CD14-positive monocyte (primary cell): ENCODE results near the gene MUS81. TPM values are rescaled to one million over a fixed set of nuclear protein-coding genes. Genes with fewer than 3 reads are reported as not detected.

ENCODE experiments used
- DNase-seq, 3 donors: peaks; one replicate each; pipeline ENCODE4 v3.0.0-alpha.2; 2011 to 2022
- H2AFZ ChIP-seq: 2 replicates; pipeline ENCODE4 v1.6.0; 2012; ENCODE audit warnings: mild to moderate bottlenecking, low read depth, low read length, inconsistent platforms; ENCODE audit not compliant: insufficient read depth, poor library complexity, severe bottlenecking
- H3K27ac ChIP-seq, 2 donors: 1 replicate in 1 of 2; 2 replicates in 1 of 2; pipeline ENCODE4 v1.5.1; 2012 to 2013; ENCODE audit warnings: low read length in 2 of 2, control low read depth in 1 of 2, inconsistent platforms in 1 of 2, low read depth in 1 of 2, mild to moderate bottlenecking in 1 of 2
- H3K27me3 ChIP-seq, 2 donors: one replicate each; pipeline versions ENCODE4 v1.6.0 to v1.6.1; 2011 to 2013; ENCODE audit warnings: low read length in 2 of 2; ENCODE audit not compliant: control insufficient read depth in 2 of 2, insufficient read depth in 2 of 2
- H3K36me3 ChIP-seq, 2 donors: replicated peaks in 1 of 2; 1 replicate in 1 of 2; 2 replicates in 1 of 2; pipeline versions ENCODE4 v1.5.1 to v1.6.1; 2012 to 2013; ENCODE audit warnings: low read length in 2 of 2, control low read depth in 1 of 2, inconsistent platforms in 1 of 2, mild to moderate bottlenecking in 1 of 2; ENCODE audit not compliant: insufficient read depth in 2 of 2, control insufficient read depth in 1 of 2
- H3K4me1 ChIP-seq, 2 donors: 1 replicate in 1 of 2; 2 replicates in 1 of 2; pipeline versions ENCODE4 v1.5.1 to v1.6.1; 2012 to 2013; ENCODE audit warnings: low read length in 2 of 2, control low read depth in 1 of 2, inconsistent platforms in 1 of 2, mild to moderate bottlenecking in 1 of 2, moderate library complexity in 1 of 2; ENCODE audit not compliant: insufficient read depth in 2 of 2, control insufficient read depth in 1 of 2
- H3K4me2 ChIP-seq: replicated peaks from 2 replicates; pipeline ENCODE3; 2012; ENCODE audit warnings: low read length, moderate library complexity, mild to moderate bottlenecking; ENCODE audit not compliant: poor library complexity, severe bottlenecking; ENCODE audit errors: extremely low read depth
- H3K4me3 ChIP-seq, 3 experiments: fragments of 200-600 bp in 1 of 3; sonication (generic) in 1 of 3; replicated peaks in 1 of 3; 1 replicate in 2 of 3; 2 replicates in 1 of 3; pipeline ENCODE4 v1.5.1; 2011 to 2013; ENCODE audit warnings: low read length in 3 of 3, mild to moderate bottlenecking in 3 of 3, control low read depth in 2 of 3, low read depth in 2 of 3, inconsistent platforms in 1 of 3, moderate library complexity in 1 of 3
- H3K79me2 ChIP-seq: 2 replicates; pipeline ENCODE4 v1.6.0; 2012; ENCODE audit warnings: mild to moderate bottlenecking, control low read depth, inconsistent platforms, low read length, moderate library complexity; ENCODE audit not compliant: insufficient read depth
- H3K9ac ChIP-seq: 2 replicates; pipeline ENCODE4 v1.6.0; 2017; ENCODE audit warnings: low read length, mild to moderate bottlenecking; ENCODE audit not compliant: insufficient read depth, poor library complexity, severe bottlenecking
- H3K9me3 ChIP-seq, 2 donors: replicated peaks in 1 of 2; 1 replicate in 1 of 2; 2 replicates in 1 of 2; pipeline versions ENCODE4 v1.5.1 to v1.6.1; 2012 to 2013; ENCODE audit warnings: low read length in 2 of 2, control low read depth in 1 of 2; ENCODE audit not compliant: control insufficient read depth in 1 of 2, insufficient read depth in 1 of 2
- H4K20me1 ChIP-seq: 2 replicates; pipeline ENCODE4 v1.6.0; 2012; ENCODE audit warnings: mild to moderate bottlenecking, low read length, control low read depth, moderate library complexity; ENCODE audit not compliant: insufficient read depth
- H3K27ac Mint-ChIP-seq, 7 donors: one replicate each; pipeline ENCODE4 v1.8.0; 2020; ENCODE audit warnings: mild to moderate bottlenecking in 7 of 7, mixed read lengths in 7 of 7, moderate library complexity in 6 of 7, inconsistent platforms in 2 of 7
- H3K27me3 Mint-ChIP-seq, 3 donors: one replicate each; pipeline ENCODE4 v1.8.0; 2021 to 2022; ENCODE audit warnings: low read depth in 3 of 3, mild to moderate bottlenecking in 3 of 3, mixed read lengths in 3 of 3, moderate library complexity in 3 of 3, inconsistent platforms in 1 of 3
- H3K36me3 Mint-ChIP-seq, 2 donors: one replicate each; pipeline ENCODE4 v1.8.0; 2020; ENCODE audit warnings: mixed read lengths in 2 of 2, inconsistent platforms in 1 of 2, mild to moderate bottlenecking in 1 of 2
- H3K4me1 Mint-ChIP-seq: one replicate; pipeline ENCODE4 v1.8.0; 2020; ENCODE audit warnings: mild to moderate bottlenecking, mixed read lengths
- H3K4me3 Mint-ChIP-seq, 2 donors: one replicate each; pipeline ENCODE4 v1.8.0; 2020; ENCODE audit warnings: mild to moderate bottlenecking in 2 of 2, mixed read lengths in 2 of 2, moderate library complexity in 1 of 2
- H3K9me3 Mint-ChIP-seq, 7 donors: one replicate each; pipeline ENCODE4 v1.8.0; 2020 to 2022; ENCODE audit warnings: mixed read lengths in 7 of 7, mild to moderate bottlenecking in 6 of 7, moderate library complexity in 6 of 7, inconsistent platforms in 2 of 7
- CTCF ChIP-seq: fragments of 200-600 bp; IDR thresholded peaks from one replicate; pipeline ENCODE4 v1.8.0; 2022; ENCODE audit warnings: antibody characterized with exemption, mild to moderate bottlenecking
- whole genome bisulfite sequencing: methylation state at CpG from one replicate; pipeline ENCODE4 v1.1.5; 2013; ENCODE audit warnings: missing lambda C conversion rate; ENCODE audit not compliant: insufficient coverage; 5-methylcytosine and 5-hydroxymethylcytosine counted together
- intact Hi-C, 2 donors: fragments of 100-400 bp; cut with micrococcal nuclease; formaldehyde crosslinking; loops; one replicate each; pipeline versions ENCODE4 v1.15.0 to v1.15.1; 2023
- polyA plus RNA-seq, 3 donors: library from polyadenylated mRNA; depleted of rRNA in 1 of 3; unstranded in 2 of 3; stranded (reverse) in 1 of 3; fragments of 300-500 nt in 2 of 3; fragments of >200 nt in 1 of 3; fragmentation: Illumina TruSeq in 2 of 3; gene quantifications; 1 replicate in 2 of 3; 2 replicates in 1 of 3; pipeline ENCODE4 v1.2.3, GENCODE V29; 2012 to 2021

MUS81 gene
- polyA plus RNA-seq, 3 donors: 15.0 to 87.5 (median 16.4) TPM

- peaks cover 10% of the 10 kb centered on the region for H4K20me1 ChIP-seq
- H3K36me3 Mint-ChIP-seq: peaks cover 6 to 8% of the 10 kb centered on the region in 2 donors
- peaks cover 0 to 6% (median 4%) of the 10 kb centered on the region in 3 donors for H3K27me3 Mint-ChIP-seq
- H3K4me3 Mint-ChIP-seq: no peak overlapping the region
- no peaks in the 10 kb centered on the region for H3K9me3 Mint-ChIP-seq
- H3K27ac Mint-ChIP-seq: peak overlapping the region in 1 of 7 donors; percentile 77
- no peak overlapping the region for H3K27ac ChIP-seq
- DNase-seq: peak in 1 of 3 donors; percentile 76
- H3K27me3 ChIP-seq: no peaks in the 10 kb centered on the region
- peaks cover 12% of the 10 kb centered on the region for H3K79me2 ChIP-seq
- H2AFZ ChIP-seq: no peak overlapping the region
- H3K4me2 ChIP-seq: no peak overlapping the region
- no peak overlapping the region for H3K4me3 ChIP-seq
- H3K9me3 ChIP-seq: no peaks in the 10 kb centered on the region
- 88% methylated on average over 3 of the region's 4 CpGs for WGBS
- no peak for TF ChIP-seq CTCF
- peaks cover 44% of the 10 kb centered on the region for H3K4me1 Mint-ChIP-seq
- H3K36me3 ChIP-seq: no peaks in the 10 kb centered on the region
- intact Hi-C loops: no loop called here
- H3K4me1 ChIP-seq: peaks cover 44 to 48% of the 10 kb centered on the region in 2 donors
- H3K9ac ChIP-seq: no peak overlapping the region
Observed at GRCh38 chr11:65912845-65913244, 52.6 kb downstream of the MUS81 start.

DNA sequence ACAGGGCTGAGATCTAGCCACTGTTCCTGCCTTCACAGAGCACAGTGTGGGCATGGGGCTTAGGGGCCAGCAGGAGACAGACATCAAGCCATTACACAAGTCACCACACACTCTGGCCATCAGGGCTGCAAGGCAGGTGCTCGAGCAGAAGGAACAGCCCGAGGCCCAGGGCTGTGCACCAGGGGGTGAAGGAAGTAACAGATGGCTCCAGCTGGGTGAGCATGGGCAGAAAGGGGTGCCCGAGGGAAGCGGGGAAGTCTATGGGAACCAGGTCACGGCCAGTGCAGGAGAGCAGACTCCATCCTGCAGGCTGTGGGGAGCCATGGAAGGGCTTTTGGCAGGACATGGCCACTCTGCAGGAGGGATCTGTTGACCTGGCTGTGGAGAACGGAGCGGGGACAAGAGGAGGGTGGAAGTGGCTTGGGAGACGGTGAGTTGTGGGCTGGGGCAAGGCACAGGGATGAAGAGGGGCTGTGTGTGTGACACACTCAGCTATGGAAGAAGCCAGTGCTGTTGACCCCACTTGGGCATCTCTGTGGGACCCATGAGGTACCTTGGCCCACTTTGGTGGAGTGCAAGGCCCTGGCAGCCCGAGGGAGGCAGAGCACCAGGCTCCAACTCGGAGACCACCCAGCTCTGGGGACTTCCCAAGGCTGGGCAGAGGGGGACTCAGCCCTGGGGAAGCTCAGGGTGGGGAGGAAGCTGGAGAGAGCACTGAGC is 55.0 kb downstream of the MUS81 start:
- H3K27me3 Mint-ChIP-seq: peaks cover 0 to 2% (median under 1%) of the 10 kb centered on the region in 3 donors
- Histone ChIP-seq H3K4me2 (peak overlapping the region; percentile 68), H4K20me1 (peaks cover 10% of the 10 kb centered on the region), H3K4me3 (peak overlapping the region in 1 of 3 experiments; percentile 44), H3K27me3 (no peaks in the 10 kb centered on the region), H3K79me2 (peaks cover 31% of the 10 kb centered on the region), H3K27ac (peak overlapping the region; percentile 48 to 85), H3K9ac (peak overlapping the region; percentile 24), H3K4me1 (peaks cover 57 to 63% of the 10 kb centered on the region in 2 donors), H3K9me3 (no peaks in the 10 kb centered on the region), H2AFZ (no peak overlapping the region), H3K36me3 (no peaks in the 10 kb centered on the region)
- intact Hi-C loops: no loop called here
- no peaks in the 10 kb centered on the region for H3K9me3 Mint-ChIP-seq
- H3K27ac Mint-ChIP-seq: peak overlapping the region; percentile 25 to 88 (median 83)
- peaks cover 54% of the 10 kb centered on the region for H3K4me1 Mint-ChIP-seq
- H3K36me3 Mint-ChIP-seq: peaks cover 6 to 8% of the 10 kb centered on the region in 2 donors
- 34% methylated on average over 8 of the region's 10 CpGs for WGBS
- H3K4me3 Mint-ChIP-seq: peak overlapping the region; percentile 68 to 73
- no peak for DNase-seq
- TF ChIP-seq CTCF: no peak
